GM23338 (cell line): ENCODE measurements around the gene USP3.

Experiments used
- EZH2 ChIP-seq: fragments of 200-600 bp; sonication (generic); IDR thresholded peaks from one replicate; pipeline ENCODE4 v1.8.0; 2017; ENCODE audit warnings: antibody characterized with exemption, mild to moderate bottlenecking, low read depth; ENCODE audit not compliant: unreplicated experiment
- EZH2phosphoT487 ChIP-seq: fragments of 200-600 bp; sonication (generic); IDR thresholded peaks from one replicate; pipeline ENCODE4 v1.8.1; 2018; ENCODE audit warnings: antibody characterized with exemption; ENCODE audit not compliant: unreplicated experiment
- JUNB ChIP-seq: IDR thresholded peaks from one replicate; pipeline ENCODE4 v1.6.1; 2016; ENCODE audit warnings: antibody characterized with exemption; ENCODE audit not compliant: unreplicated experiment
- NANOG ChIP-seq: IDR thresholded peaks from 2 replicates; pipeline ENCODE4 v1.6.1; 2016; ENCODE audit warnings: antibody characterized with exemption, borderline replicate concordance
- POLR2AphosphoS5 ChIP-seq: IDR thresholded peaks from 2 replicates; pipeline ENCODE4 v1.6.1; 2016; ENCODE audit warnings: antibody characterized with exemption, low read depth
- STAT1 ChIP-seq: IDR thresholded peaks from one replicate; pipeline ENCODE4 v1.6.1; 2016; ENCODE audit warnings: antibody characterized with exemption; ENCODE audit not compliant: unreplicated experiment
- ZNF114 ChIP-seq: fragments of 250-450 bp; sonication (Bioruptor Pico); IDR thresholded peaks from 2 replicates; pipeline ENCODE4 v1.5.0; 2020; ENCODE audit warnings: mild to moderate bottlenecking, moderate library complexity
- ZNF331 ChIP-seq: fragments of 250-450 bp; sonication (Bioruptor Pico); IDR thresholded peaks from 2 replicates; pipeline ENCODE4 v1.5.0; 2020; ENCODE audit warnings: low read depth, mild to moderate bottlenecking, moderate library complexity
- TF ChIP-seq, protein P1 (sequence below), 2 experiments: fragments of 200-600 bp in 1 of 2; sonication (generic) in 1 of 2; conservative IDR thresholded peaks; 2 replicates each; pipeline versions ENCODE4 v1.5.1 to v1.6.1; 2016 to 2017; ENCODE audit warnings: antibody characterized with exemption in 2 of 2, low read depth in 2 of 2, mild to moderate bottlenecking in 2 of 2, moderate library complexity in 1 of 2
- TF ChIP-seq, protein P2 (sequence below): IDR thresholded peaks from one replicate; pipeline ENCODE4 v1.6.1; 2018; ENCODE audit warnings: antibody characterized with exemption; ENCODE audit not compliant: unreplicated experiment
- TF ChIP-seq, protein P3 (sequence below): IDR thresholded peaks from 2 replicates; pipeline ENCODE4 v1.6.1; 2016; ENCODE audit warnings: antibody characterized with exemption
- TF ChIP-seq, protein P4 (sequence below): fragments of 250-450 bp; sonication (Bioruptor Pico); IDR thresholded peaks from 2 replicates; pipeline ENCODE4 v1.5.0; 2020; ENCODE audit warnings: mild to moderate bottlenecking, moderate library complexity

DNA sequence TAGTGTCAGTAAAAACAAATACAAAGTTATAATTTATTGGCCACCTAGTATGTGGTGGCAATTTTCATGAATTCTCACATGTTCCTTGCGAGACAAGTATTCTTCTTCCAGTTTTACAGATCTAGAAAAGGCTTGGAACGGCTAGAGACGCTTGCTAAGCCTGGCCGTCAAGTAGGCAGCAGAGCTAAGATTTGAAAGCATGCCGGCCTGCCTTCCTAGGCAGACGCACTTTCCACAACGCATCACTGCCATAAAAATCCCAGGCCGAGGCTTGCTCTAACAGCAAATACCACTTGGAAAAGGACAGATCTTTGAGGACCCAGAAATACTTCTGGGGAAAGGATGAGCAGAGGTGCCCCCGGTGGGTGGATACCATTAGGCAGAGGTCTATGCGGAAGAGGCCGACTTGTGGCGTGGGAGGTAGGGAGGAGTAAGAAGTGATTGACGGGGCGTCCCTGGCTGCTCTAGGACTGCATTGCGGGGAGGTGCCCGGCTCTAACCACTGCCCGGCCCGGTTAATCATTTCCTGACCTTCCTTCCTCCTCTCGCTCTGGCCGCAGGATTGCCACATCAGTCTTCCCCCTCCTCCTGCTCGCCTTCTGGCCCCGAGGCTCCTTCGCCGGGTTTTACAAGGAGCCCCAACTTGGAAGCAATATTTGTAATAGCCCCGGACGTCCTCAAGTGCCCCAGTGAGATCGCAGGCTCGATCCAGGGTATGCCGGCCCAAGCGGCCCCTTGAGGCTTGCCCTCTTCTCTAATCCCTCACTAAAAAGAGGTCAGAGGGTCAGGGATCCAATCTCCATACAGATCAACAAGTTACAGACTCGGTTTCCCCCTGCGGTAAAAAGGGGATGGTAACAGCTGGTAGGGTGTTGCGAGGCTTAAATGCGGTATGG is 1.3 kb upstream of the USP3 start:
- TF ChIP-seq, protein P1, sequence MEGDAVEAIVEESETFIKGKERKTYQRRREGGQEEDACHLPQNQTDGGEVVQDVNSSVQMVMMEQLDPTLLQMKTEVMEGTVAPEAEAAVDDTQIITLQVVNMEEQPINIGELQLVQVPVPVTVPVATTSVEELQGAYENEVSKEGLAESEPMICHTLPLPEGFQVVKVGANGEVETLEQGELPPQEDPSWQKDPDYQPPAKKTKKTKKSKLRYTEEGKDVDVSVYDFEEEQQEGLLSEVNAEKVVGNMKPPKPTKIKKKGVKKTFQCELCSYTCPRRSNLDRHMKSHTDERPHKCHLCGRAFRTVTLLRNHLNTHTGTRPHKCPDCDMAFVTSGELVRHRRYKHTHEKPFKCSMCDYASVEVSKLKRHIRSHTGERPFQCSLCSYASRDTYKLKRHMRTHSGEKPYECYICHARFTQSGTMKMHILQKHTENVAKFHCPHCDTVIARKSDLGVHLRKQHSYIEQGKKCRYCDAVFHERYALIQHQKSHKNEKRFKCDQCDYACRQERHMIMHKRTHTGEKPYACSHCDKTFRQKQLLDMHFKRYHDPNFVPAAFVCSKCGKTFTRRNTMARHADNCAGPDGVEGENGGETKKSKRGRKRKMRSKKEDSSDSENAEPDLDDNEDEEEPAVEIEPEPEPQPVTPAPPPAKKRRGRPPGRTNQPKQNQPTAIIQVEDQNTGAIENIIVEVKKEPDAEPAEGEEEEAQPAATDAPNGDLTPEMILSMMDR (conservative IDR thresholded peaks at IDR 0.05; ENCODE audit: low read depth in 2 of 2), result no peak
- TF ChIP-seq EZH2phosphoT487 (no peak), EZH2 (peak; percentile 44), POLR2AphosphoS5 (peak; percentile 83), ZNF114 (CRISPR knock-in tag) (no peak), NANOG (no peak), ZNF331 (CRISPR knock-in tag) (no peak), JUNB (no peak), STAT1 (no peak)
- TF ChIP-seq, protein P2, sequence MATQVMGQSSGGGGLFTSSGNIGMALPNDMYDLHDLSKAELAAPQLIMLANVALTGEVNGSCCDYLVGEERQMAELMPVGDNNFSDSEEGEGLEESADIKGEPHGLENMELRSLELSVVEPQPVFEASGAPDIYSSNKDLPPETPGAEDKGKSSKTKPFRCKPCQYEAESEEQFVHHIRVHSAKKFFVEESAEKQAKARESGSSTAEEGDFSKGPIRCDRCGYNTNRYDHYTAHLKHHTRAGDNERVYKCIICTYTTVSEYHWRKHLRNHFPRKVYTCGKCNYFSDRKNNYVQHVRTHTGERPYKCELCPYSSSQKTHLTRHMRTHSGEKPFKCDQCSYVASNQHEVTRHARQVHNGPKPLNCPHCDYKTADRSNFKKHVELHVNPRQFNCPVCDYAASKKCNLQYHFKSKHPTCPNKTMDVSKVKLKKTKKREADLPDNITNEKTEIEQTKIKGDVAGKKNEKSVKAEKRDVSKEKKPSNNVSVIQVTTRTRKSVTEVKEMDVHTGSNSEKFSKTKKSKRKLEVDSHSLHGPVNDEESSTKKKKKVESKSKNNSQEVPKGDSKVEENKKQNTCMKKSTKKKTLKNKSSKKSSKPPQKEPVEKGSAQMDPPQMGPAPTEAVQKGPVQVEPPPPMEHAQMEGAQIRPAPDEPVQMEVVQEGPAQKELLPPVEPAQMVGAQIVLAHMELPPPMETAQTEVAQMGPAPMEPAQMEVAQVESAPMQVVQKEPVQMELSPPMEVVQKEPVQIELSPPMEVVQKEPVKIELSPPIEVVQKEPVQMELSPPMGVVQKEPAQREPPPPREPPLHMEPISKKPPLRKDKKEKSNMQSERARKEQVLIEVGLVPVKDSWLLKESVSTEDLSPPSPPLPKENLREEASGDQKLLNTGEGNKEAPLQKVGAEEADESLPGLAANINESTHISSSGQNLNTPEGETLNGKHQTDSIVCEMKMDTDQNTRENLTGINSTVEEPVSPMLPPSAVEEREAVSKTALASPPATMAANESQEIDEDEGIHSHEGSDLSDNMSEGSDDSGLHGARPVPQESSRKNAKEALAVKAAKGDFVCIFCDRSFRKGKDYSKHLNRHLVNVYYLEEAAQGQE, result no peak
- TF ChIP-seq, protein P3, sequence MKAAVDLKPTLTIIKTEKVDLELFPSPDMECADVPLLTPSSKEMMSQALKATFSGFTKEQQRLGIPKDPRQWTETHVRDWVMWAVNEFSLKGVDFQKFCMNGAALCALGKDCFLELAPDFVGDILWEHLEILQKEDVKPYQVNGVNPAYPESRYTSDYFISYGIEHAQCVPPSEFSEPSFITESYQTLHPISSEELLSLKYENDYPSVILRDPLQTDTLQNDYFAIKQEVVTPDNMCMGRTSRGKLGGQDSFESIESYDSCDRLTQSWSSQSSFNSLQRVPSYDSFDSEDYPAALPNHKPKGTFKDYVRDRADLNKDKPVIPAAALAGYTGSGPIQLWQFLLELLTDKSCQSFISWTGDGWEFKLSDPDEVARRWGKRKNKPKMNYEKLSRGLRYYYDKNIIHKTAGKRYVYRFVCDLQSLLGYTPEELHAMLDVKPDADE, result 0 out of 2 replicates have a peak, but pooled peaks have one; percentile 3
- TF ChIP-seq, protein P4, sequence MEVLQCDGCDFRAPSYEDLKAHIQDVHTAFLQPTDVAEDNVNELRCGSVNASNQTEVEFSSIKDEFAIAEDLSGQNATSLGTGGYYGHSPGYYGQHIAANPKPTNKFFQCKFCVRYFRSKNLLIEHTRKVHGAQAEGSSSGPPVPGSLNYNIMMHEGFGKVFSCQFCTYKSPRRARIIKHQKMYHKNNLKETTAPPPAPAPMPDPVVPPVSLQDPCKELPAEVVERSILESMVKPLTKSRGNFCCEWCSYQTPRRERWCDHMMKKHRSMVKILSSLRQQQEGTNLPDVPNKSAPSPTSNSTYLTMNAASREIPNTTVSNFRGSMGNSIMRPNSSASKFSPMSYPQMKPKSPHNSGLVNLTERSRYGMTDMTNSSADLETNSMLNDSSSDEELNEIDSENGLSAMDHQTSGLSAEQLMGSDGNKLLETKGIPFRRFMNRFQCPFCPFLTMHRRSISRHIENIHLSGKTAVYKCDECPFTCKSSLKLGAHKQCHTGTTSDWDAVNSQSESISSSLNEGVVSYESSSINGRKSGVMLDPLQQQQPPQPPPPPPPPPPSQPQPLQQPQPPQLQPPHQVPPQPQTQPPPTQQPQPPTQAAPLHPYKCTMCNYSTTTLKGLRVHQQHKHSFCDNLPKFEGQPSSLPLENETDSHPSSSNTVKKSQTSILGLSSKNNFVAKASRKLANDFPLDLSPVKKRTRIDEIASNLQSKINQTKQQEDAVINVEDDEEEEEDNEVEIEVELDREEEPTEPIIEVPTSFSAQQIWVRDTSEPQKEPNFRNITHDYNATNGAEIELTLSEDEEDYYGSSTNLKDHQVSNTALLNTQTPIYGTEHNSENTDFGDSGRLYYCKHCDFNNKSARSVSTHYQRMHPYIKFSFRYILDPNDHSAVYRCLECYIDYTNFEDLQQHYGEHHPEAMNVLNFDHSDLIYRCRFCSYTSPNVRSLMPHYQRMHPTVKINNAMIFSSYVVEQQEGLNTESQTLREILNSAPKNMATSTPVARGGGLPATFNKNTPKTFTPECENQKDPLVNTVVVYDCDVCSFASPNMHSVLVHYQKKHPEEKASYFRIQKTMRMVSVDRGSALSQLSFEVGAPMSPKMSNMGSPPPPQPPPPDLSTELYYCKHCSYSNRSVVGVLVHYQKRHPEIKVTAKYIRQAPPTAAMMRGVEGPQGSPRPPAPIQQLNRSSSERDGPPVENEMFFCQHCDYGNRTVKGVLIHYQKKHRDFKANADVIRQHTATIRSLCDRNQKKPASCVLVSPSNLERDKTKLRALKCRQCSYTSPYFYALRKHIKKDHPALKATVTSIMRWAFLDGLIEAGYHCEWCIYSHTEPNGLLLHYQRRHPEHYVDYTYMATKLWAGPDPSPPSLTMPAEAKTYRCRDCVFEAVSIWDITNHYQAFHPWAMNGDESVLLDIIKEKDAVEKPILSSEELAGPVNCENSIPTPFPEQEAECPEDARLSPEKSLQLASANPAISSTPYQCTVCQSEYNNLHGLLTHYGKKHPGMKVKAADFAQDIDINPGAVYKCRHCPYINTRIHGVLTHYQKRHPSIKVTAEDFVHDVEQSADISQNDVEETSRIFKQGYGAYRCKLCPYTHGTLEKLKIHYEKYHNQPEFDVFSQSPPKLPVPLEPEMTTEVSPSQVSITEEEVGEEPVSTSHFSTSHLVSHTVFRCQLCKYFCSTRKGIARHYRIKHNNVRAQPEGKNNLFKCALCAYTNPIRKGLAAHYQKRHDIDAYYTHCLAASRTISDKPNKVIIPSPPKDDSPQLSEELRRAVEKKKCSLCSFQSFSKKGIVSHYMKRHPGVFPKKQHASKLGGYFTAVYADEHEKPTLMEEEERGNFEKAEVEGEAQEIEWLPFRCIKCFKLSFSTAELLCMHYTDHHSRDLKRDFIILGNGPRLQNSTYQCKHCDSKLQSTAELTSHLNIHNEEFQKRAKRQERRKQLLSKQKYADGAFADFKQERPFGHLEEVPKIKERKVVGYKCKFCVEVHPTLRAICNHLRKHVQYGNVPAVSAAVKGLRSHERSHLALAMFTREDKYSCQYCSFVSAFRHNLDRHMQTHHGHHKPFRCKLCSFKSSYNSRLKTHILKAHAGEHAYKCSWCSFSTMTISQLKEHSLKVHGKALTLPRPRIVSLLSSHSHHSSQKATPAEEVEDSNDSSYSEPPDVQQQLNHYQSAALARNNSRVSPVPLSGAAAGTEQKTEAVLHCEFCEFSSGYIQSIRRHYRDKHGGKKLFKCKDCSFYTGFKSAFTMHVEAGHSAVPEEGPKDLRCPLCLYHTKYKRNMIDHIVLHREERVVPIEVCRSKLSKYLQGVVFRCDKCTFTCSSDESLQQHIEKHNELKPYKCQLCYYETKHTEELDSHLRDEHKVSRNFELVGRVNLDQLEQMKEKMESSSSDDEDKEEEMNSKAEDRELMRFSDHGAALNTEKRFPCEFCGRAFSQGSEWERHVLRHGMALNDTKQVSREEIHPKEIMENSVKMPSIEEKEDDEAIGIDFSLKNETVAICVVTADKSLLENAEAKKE (CRISPR knock-in tag), result no peak
